Stimulated activated CD8-positive, alpha-beta memory T cell treated with anti-CD3 and anti-CD28 coated beads, Interleukin-15, amount 100 ng/mL, for 4 hours (primary cell): Measurements from ENCODE around the gene NAT8L.

Source experiments
- DNase-seq, 2 donors: peaks; one replicate each; pipeline ENCODE4 v3.0.0-alpha.2; 2020; ENCODE audit warnings: low read depth in 2 of 2

The NAT8L gene

GRCh38 chr4:2046031-2046961 is 12.8 kb upstream of the NAT8L start:
- DNase-seq, result no peak

DNA sequence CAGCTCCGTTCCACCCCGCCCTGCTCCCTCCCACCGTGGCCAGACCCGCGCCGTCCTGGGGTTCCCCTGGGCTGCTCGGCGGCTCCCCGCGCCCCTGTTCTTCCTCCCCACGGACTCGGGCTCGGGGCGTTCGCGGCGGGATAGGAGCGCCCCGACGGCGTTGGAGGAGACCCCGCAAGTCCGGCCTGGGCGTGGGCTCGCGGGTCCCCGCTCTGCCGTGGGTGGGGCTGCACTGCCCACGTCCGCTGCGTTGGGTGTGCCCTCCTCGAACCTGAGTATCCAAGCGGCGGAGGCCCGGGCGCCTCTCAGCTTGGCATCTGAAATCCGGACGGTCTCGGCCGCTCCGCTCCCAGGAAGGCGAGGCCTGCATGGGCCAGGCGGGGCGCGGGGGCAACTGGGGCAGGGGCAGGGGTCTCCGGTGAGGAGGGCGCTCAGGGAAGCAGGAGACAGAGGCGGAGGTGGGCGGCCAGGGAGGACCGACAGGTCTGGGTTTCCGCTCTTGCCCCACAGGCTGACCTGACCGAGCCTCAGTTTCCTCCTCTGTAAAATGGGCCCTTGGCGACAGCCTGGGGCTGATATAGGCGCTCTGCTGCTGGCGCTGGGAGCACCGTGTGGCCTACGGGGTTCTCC is 12.0 kb upstream of the NAT8L start:
- no peak for DNase-seq

DNA sequence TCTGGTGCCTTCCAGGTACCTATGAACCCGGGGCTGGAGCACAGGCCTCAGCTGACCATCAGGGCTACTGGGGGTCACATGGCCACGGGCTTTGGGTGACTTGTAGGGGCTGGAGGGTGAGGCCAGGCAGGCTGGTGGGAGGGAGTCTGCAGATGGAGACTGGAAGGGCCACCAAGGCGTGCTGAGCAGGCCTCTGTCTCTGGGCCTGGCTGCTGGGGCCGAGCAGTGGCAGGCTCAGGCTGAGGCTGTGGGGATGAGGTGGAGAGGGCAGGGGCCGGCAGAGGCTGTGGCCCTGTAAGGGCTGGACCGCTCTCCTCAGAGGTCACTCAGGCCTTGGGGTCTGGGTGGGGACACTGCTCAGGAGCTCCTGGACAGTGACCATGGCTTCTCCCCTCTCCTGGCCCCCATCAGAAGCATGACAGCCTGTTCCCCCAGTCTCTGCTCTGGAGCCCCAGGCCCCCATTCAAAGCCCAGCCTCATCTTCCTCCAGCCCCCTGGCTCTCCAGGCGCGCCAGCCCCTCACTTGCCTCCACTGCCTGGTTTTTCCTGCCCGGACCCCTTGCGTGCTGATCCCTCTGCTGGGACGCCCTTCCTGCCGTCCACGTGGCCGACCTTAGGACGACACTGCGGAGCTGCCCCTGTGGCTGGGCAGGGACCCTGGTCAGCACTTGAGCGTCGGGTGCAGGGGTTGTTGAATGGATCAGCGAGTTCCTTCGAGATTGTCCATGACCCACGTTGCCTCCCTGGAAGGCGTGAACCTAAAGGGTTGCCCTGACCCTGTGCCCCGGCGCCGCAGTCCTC is 11.1 kb upstream of the NAT8L start:
- no peak for DNase-seq

DNA sequence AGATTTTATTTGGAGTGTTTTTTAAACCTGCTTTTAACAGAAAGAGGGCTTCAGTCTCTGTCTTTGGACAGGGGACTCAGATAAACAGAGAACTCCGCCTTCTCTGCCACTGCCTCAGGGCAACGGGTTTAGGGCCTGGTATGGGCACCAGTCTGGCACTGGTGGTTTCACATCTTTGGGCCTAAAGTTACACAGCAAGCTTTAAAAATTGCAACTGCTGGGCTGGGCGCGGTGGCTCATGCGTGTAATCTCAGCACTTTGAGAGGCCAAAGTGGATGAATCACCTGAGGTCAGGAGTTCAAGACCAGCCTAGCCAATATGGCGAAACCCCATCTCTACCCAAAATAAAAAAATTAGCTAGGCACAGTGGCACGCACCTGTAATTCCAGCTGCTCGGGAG is 10.3 kb upstream of the NAT8L start:
- DNase-seq, result no peak

GRCh38 chr4:2049381-2049780 is 9.7 kb upstream of the NAT8L start:
- no peak for DNase-seq

- DNase-seq, result no peak
These were observed 9.3 kb upstream of the NAT8L start for GRCh38 chr4:2049811-2050210.

GRCh38 chr4:2051086-2051485 is 8.0 kb upstream of the NAT8L start:
- DNase-seq, result no peak

- no peak for DNase-seq
These were observed 4.9 kb upstream of the NAT8L start for GRCh38 chr4:2054217-2054616.

GRCh38 chr4:2057382-2058065 is 1.6 kb upstream of the NAT8L start:
- DNase-seq, result no peak

GRCh38 chr4:2058264-2059045 is 672 bp upstream of the NAT8L start:
- no peak for DNase-seq

- DNase-seq, result no peak
These were observed 837 bp downstream of the NAT8L start for GRCh38 chr4:2059726-2060602.

DNA sequence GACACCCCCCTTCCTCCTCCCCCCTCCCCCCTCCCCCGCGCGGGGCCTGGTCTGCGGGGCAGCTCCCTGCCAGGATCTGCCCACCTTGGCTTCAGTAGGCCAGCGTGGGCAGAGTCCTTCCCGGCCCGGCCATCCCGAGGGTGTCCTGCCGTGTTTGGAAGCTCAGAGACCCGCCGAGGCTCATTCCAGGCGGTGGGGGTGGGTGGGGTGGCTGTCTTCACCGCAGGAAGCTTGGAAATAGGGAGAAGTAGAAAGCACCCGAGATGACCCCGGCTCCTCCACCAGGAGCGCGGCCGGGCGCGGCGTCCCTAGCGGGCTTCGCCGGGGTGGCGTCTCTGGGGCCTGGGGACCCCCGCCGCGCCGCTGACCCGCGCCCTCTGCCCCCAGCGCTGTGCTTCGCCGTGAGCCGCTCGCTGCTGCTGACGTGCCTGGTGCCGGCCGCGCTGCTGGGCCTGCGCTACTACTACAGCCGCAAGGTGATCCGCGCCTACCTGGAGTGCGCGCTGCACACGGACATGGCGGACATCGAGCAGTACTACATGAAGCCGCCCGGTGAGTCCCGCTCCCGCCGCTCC is 1.6 kb downstream of the NAT8L start:
- no peak for DNase-seq

DNA sequence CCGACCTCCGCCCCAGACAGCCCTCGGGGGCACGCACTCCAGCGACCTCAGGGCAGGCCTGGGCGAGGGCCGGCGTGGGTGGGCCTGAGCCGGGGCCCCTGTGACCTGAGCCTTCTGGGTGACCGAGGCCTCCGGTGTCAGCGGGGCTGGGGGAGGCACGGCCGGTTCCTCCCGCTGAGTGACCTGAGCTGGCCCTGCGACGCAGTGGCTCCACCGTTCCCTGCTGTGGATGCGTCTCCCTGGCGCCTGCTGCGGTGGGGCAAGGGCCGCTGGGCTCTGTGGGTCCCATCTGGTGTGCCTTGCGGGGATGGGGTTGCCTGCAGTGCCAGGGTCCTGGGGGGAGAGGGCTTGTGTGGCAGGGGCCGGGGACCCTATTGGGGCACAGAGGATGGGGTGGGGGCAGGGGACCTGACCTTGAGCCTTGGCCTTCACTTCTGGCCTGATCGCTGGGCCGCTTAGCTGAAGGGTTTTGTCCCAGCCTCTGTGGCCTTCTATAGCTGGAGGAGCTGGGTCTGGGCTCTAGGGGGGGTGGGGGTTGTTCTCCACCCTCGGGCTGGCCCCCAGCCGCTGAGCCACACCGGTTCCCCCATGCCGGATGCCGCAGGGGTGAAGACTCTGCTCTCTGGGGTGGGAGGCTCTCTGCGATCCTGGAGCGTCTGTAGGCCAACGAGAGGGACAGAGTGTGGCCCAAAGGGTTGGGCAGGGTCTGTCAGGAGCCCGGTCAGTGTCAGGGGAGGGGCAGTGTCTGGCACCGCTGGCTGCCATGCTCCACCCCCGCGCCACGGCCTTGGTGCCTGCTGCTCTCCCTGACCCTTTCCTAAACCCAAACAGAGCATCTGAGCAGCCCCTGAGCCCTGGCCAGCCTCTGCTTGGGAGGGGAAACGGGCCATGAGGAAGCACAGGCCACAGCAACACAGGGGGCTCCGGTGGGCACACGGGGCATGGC is 2.3 kb downstream of the NAT8L start:
- DNase-seq, result no peak

- no peak for DNase-seq
These were observed 3.2 kb downstream of the NAT8L start for GRCh38 chr4:2062168-2062807.

- no peak for DNase-seq
These were observed 3.8 kb downstream of the NAT8L start for GRCh38 chr4:2062808-2063524.

- no peak for DNase-seq
These were observed 4.6 kb downstream of the NAT8L start for GRCh38 chr4:2063557-2064275.
